H1 (cell line): ENCODE results near the gene SLC26A8. TPM values are rescaled to one million over a fixed set of nuclear protein-coding genes. Genes with fewer than 3 reads are reported as not detected.

Source experiments
- CTCF ChIA-PET: fragments of 300-600 bp; sonication (Branson Sonifier 250); formaldehyde crosslinking; loops from one replicate; lab custom pipeline; 2021; ENCODE audit not compliant: partially characterized antibody; lab: Charles Lee
- POLR2A ChIA-PET: fragments of 300-600 bp; sonication (Branson Sonifier 250); formaldehyde crosslinking; loops from one replicate; lab custom pipeline; 2021; ENCODE audit warnings: inconsistent platforms; ENCODE audit not compliant: partially characterized antibody; lab: Charles Lee
- DNase-seq, 2 experiments: peaks; one replicate each; pipeline versions ENCODE4 v3.0.0 to v3.0.0-alpha.2; 2010 to 2022; ENCODE audit warnings: low spot score in 2 of 2, low read depth in 1 of 2, mixed read lengths in 1 of 2
- FAIRE-seq: peaks from 2 replicates; lab custom pipeline; 2011; peaks lifted over from hg19 to GRCh38; lab: Jason Lieb, UNC
- H2AFZ ChIP-seq: 2 replicates; pipeline ENCODE4 v1.8.1; 2012; ENCODE audit warnings: low read length, inconsistent platforms
- H2AK5ac ChIP-seq: 2 replicates; pipeline ENCODE4 v1.6.1; 2013; ENCODE audit warnings: low read depth, low read length
- H2BK120ac ChIP-seq: replicated peaks from 2 replicates; pipeline ENCODE3; 2013; ENCODE audit warnings: low read depth, low read length, inconsistent platforms
- H2BK12ac ChIP-seq: 2 replicates; pipeline ENCODE4 v1.6.1; 2013; ENCODE audit warnings: low read depth, low read length
- H2BK15ac ChIP-seq: 2 replicates; pipeline ENCODE4 v1.6.1; 2013; ENCODE audit warnings: low read length
- H2BK20ac ChIP-seq: 2 replicates; pipeline ENCODE4 v1.6.1; 2013; ENCODE audit warnings: low read length
- H2BK5ac ChIP-seq: 2 replicates; pipeline ENCODE4 v1.6.1; 2013; ENCODE audit warnings: low read depth, low read length
- H3K14ac ChIP-seq: 2 replicates; pipeline ENCODE4 v1.6.1; 2013; ENCODE audit warnings: inconsistent platforms; ENCODE audit not compliant: insufficient read length
- H3K18ac ChIP-seq: 2 replicates; pipeline ENCODE4 v1.6.1; 2013; ENCODE audit warnings: low read length; ENCODE audit errors: extremely low read depth
- H3K23ac ChIP-seq: 2 replicates; pipeline ENCODE4 v1.6.1; 2013; ENCODE audit warnings: inconsistent platforms; ENCODE audit not compliant: insufficient read length
- H3K23me2 ChIP-seq: 2 replicates; pipeline ENCODE4 v1.6.1; 2013; ENCODE audit warnings: low read depth, low read length
- H3K27ac ChIP-seq: 2 replicates; pipeline ENCODE4 v1.6.1; 2011; ENCODE audit warnings: low read depth, low read length, inconsistent platforms
- H3K27me3 ChIP-seq, 4 experiments: replicated peaks in 1 of 4; 1 replicate in 1 of 4; 2 replicates in 3 of 4; pipeline versions ENCODE4 v1.6.1 to v1.8.1; 2011 to 2013; ENCODE audit warnings: low read length in 3 of 4, mild to moderate bottlenecking in 3 of 4, inconsistent platforms in 2 of 4, mixed read lengths in 2 of 4, moderate library complexity in 1 of 4; ENCODE audit not compliant: control insufficient read depth in 3 of 4, insufficient read depth in 3 of 4; ENCODE audit errors: extremely low read depth in 1 of 4
- H3K36me3 ChIP-seq, 4 experiments: 2 replicates each; pipeline versions ENCODE4 v1.6.1 to v1.8.1; 2011 to 2013; ENCODE audit warnings: mild to moderate bottlenecking in 4 of 4, low read length in 3 of 4, moderate library complexity in 2 of 4, control low read depth in 1 of 4, inconsistent platforms in 1 of 4; ENCODE audit not compliant: insufficient read depth in 4 of 4, control insufficient read depth in 2 of 4
- H3K4ac ChIP-seq: replicated peaks from 2 replicates; pipeline ENCODE3; 2013; ENCODE audit warnings: low read length, low read depth, mixed read lengths, inconsistent platforms; ENCODE audit not compliant: insufficient read length
- H3K4me1 ChIP-seq, 4 experiments: replicated peaks in 1 of 4; 1 replicate in 1 of 4; 2 replicates in 3 of 4; pipeline versions ENCODE4 v1.6.1 to v1.8.1; 2011 to 2013; ENCODE audit warnings: low read length in 3 of 4, inconsistent platforms in 2 of 4, mixed read lengths in 1 of 4; ENCODE audit not compliant: insufficient read depth in 4 of 4, control insufficient read depth in 3 of 4
- H3K4me2 ChIP-seq, 2 experiments: 2 replicates each; pipeline versions ENCODE4 v1.6.1 to v1.8.1; 2011 to 2013; ENCODE audit warnings: low read depth in 2 of 2, low read length in 2 of 2, control low read depth in 1 of 2, inconsistent platforms in 1 of 2, mild to moderate bottlenecking in 1 of 2; ENCODE audit not compliant: insufficient read depth in 1 of 2
- H3K4me3 ChIP-seq, 4 experiments: fragments of 200-600, 300-600 bp in 1 of 4; sonication (generic), shearing (Covaris generic), sonication (Bioruptor Twin) in 1 of 4; 2 replicates each; pipeline versions ENCODE4 v1.5.1 to v1.8.1; 2011 to 2016; ENCODE audit warnings: low read length in 4 of 4, low read depth in 3 of 4, control low read depth in 2 of 4, inconsistent platforms in 2 of 4, mild to moderate bottlenecking in 2 of 4, mixed read lengths in 1 of 4, moderate library complexity in 1 of 4; ENCODE audit not compliant: insufficient read depth in 2 of 4; ENCODE audit errors: extremely low read depth in 1 of 4
- H3K56ac ChIP-seq: replicated peaks from 2 replicates; pipeline ENCODE3; 2013; ENCODE audit warnings: low read depth, mild to moderate bottlenecking, mixed read lengths, low read length, inconsistent platforms; ENCODE audit not compliant: insufficient read length
- H3K79me1 ChIP-seq: 2 replicates; pipeline ENCODE4 v1.6.1; 2013; ENCODE audit warnings: low read depth, low read length, control low read depth
- H3K79me2 ChIP-seq, 2 experiments: 2 replicates each; pipeline versions ENCODE4 v1.6.1 to v1.8.1; 2012 to 2013; ENCODE audit warnings: low read length in 2 of 2, mild to moderate bottlenecking in 2 of 2, inconsistent platforms in 1 of 2; ENCODE audit not compliant: insufficient read depth in 2 of 2, control insufficient read depth in 1 of 2
- H3K9ac ChIP-seq, 4 experiments: replicated peaks in 1 of 4; 1 replicate in 1 of 4; 2 replicates in 3 of 4; pipeline versions ENCODE4 v1.6.1 to v1.8.1; 2011 to 2013; ENCODE audit warnings: low read depth in 3 of 4, low read length in 3 of 4, control low read depth in 2 of 4, mild to moderate bottlenecking in 2 of 4, moderate library complexity in 2 of 4, inconsistent platforms in 1 of 4; ENCODE audit errors: extremely low read depth in 1 of 4
- H3K9me3 ChIP-seq, 2 experiments: 2 replicates each; pipeline versions ENCODE4 v1.6.1 to v1.8.1; 2012 to 2013; ENCODE audit warnings: mild to moderate bottlenecking in 2 of 2, moderate library complexity in 2 of 2, control low read depth in 1 of 2, inconsistent platforms in 1 of 2, low read depth in 1 of 2, low read length in 1 of 2, mixed read lengths in 1 of 2; ENCODE audit not compliant: insufficient read depth in 2 of 2
- H4K20me1 ChIP-seq, 2 experiments: replicated peaks in 1 of 2; 2 replicates each; pipeline versions ENCODE3 to v1.8.1; 2011 to 2013; ENCODE audit warnings: inconsistent platforms in 2 of 2, low read length in 2 of 2, mild to moderate bottlenecking in 1 of 2; ENCODE audit not compliant: insufficient read depth in 2 of 2, control insufficient read depth in 1 of 2
- H4K5ac ChIP-seq: 2 replicates; pipeline ENCODE4 v1.6.1; 2013; ENCODE audit warnings: low read length, low read depth, mixed read lengths, inconsistent platforms; ENCODE audit not compliant: insufficient read length
- H4K8ac ChIP-seq: 2 replicates; pipeline ENCODE4 v1.8.0; 2013; ENCODE audit warnings: mild to moderate bottlenecking, moderate library complexity, low read length, inconsistent platforms; ENCODE audit not compliant: insufficient read depth; ENCODE audit errors: extremely low read depth
- H4K91ac ChIP-seq: replicated peaks from 2 replicates; pipeline ENCODE3; 2013; ENCODE audit warnings: low read length, mixed read lengths, inconsistent platforms; ENCODE audit not compliant: insufficient read length
- ATF2 ChIP-seq: IDR thresholded peaks from 2 replicates; pipeline ENCODE4 v1.6.1; 2012; ENCODE audit warnings: low read length, inconsistent platforms
- CHD2 ChIP-seq: IDR thresholded peaks from 2 replicates; pipeline ENCODE4 v1.6.1; 2012; ENCODE audit warnings: low read length, improper control_type of control experiment
- CREB1 ChIP-seq: IDR thresholded peaks from 2 replicates; pipeline ENCODE4 v1.6.1; 2012; ENCODE audit warnings: inconsistent platforms
- JUN ChIP-seq: IDR thresholded peaks from 2 replicates; pipeline ENCODE4 v1.6.1; 2011; ENCODE audit warnings: low read depth, mild to moderate bottlenecking, improper control_type of control experiment, low read length
- KDM4A ChIP-seq: IDR thresholded peaks from one replicate; pipeline ENCODE4 v1.7.1; 2012; ENCODE audit warnings: low read depth, mild to moderate bottlenecking, moderate library complexity, low read length, inconsistent platforms; ENCODE audit not compliant: severe bottlenecking
- KDM5A ChIP-seq: fragments of 200-600 bp; IDR thresholded peaks from 2 replicates; pipeline ENCODE4 v1.7.1; 2012; ENCODE audit warnings: mild to moderate bottlenecking, low read length, inconsistent platforms, mixed read lengths
- POU5F1 ChIP-seq: IDR thresholded peaks from 2 replicates; pipeline ENCODE4 v1.6.1; 2011; ENCODE audit warnings: low read depth, mild to moderate bottlenecking, low read length, moderate library complexity
- SIN3A ChIP-seq, 2 experiments: IDR thresholded peaks in 1 of 2; conservative IDR thresholded peaks in 1 of 2; 2 replicates each; pipeline ENCODE4 v1.6.1; 2011 to 2012; ENCODE audit warnings: low read length in 2 of 2, improper control_type of control experiment in 1 of 2, low read depth in 1 of 2, mild to moderate bottlenecking in 1 of 2
- SRF ChIP-seq: IDR thresholded peaks from 2 replicates; pipeline ENCODE4 v1.6.1; 2011; ENCODE audit warnings: mild to moderate bottlenecking, low read depth, low read length, moderate library complexity
- WGBS, 2 experiments: shearing (Covaris generic) in 1 of 2; methylation state at CpG; one replicate each; pipeline versions ENCODE4 v1.1.6 to v1.1.7; 2013 to 2015; ENCODE audit warnings: low lambda C conversion rate in 2 of 2, mixed read lengths in 2 of 2, inconsistent platforms in 1 of 2, low coverage in 1 of 2, missing lambda C conversion rate in 1 of 2; ENCODE audit not compliant: insufficient replicate concordance in 2 of 2, insufficient coverage in 1 of 2, insufficient read length in 1 of 2; ENCODE audit errors: extremely low coverage in 1 of 2, missing lambda C conversion rate in 1 of 2; 5-methylcytosine and 5-hydroxymethylcytosine counted together
- polyA plus RNA-seq, 7 experiments: library from polyadenylated mRNA; depleted of rRNA in 3 of 7; stranded (reverse) in 5 of 7; unstranded in 2 of 7; fragments of >200 nt in 5 of 7; fragments of 200-250 nt in 2 of 7; gene quantifications; 1 replicate in 5 of 7; 2 replicates in 1 of 7; 4 replicates in 1 of 7; pipeline versions ENCODE4 v1.2.1 to v1.2.3, GENCODE V29; 2011 to 2013; ENCODE audit warnings: missing spikeins in 2 of 7, mixed read lengths in 2 of 7
- total RNA-seq: library from RNA; stranded (reverse); fragmentation: NEBNext Ultra II Directional; extraction: Animal tissue kit (Norgen Biotek cat#: 25700); gene quantifications from 2 replicates; pipeline ENCODE4 v1.2.1, GENCODE V29; 2021
- TF ChIP-seq, protein P1 (sequence below): IDR thresholded peaks from 2 replicates; pipeline ENCODE4 v1.6.1; 2011; ENCODE audit warnings: low read depth, mild to moderate bottlenecking, low read length; ENCODE audit not compliant: insufficient read depth

SLC26A8 gene
- total and polyA plus RNA-seq, 2 of the 8 experiments (the other 6 are each of a cell fraction or from before 2014, with no cell fraction given), result 0.56 to 0.57 TPM

GRCh38 chr6:35973670-35974222 lies 50.7 kb downstream of the SLC26A8 start:
- H3K36me3 ChIP-seq, result no peaks in the 10 kb centered on the region
- no peak overlapping the region for H3K4me2 ChIP-seq
- H2BK5ac ChIP-seq, result no peak overlapping the region
- no peaks in the 10 kb centered on the region for H4K20me1 ChIP-seq
- no peak overlapping the region for H3K4ac ChIP-seq
- H2BK15ac ChIP-seq, result no peak overlapping the region
- H3K27ac ChIP-seq, result no peak overlapping the region
- ChIA-PET POLR2A (interaction anchor here (1.2 kb wide), 1 partner anchor 43 kb away, joined by 3 read pairs; no protein-coding TSS in a partner anchor), CTCF (interaction anchor here (1.4 kb wide), 1 partner anchor 19 kb away, joined by 5 read pairs; no protein-coding TSS in a partner anchor)
- no peak overlapping the region for H2BK12ac ChIP-seq
- no peaks in the 10 kb centered on the region for H3K23me2 ChIP-seq
- TF ChIP-seq SRF (no peak), CHD2 (no peak), POU5F1 (no peak), KDM4A (no peak), JUN (no peak), CREB1 (no peak), SIN3A (conservative IDR thresholded peaks at IDR 0.05 in 1 of 2, IDR thresholded peaks at IDR 0.05 in 1 of 2; ENCODE audit: low read depth in 1 of 2, low read length in 2 of 2) (no peak), ATF2 (no peak), KDM5A (no peak)
- TF ChIP-seq, protein P1, sequence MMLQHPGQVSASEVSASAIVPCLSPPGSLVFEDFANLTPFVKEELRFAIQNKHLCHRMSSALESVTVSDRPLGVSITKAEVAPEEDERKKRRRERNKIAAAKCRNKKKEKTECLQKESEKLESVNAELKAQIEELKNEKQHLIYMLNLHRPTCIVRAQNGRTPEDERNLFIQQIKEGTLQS, result no peak
- no peak overlapping the region for H3K23ac ChIP-seq
- 95% methylated on average over 9 of the region's 9 CpGs; no CpG with 5 or more reads in 1 of the 2 experiments for WGBS, 2 experiments
- no peak overlapping the region for H2AK5ac ChIP-seq
- no peak overlapping the region for H2BK20ac ChIP-seq
- H3K9ac ChIP-seq, result no peak overlapping the region
- no peak overlapping the region for H3K56ac ChIP-seq
- no peak overlapping the region for H2BK120ac ChIP-seq
- H3K4me3 ChIP-seq, result no peak overlapping the region
- no peaks in the 10 kb centered on the region for H3K4me1 ChIP-seq
- H2AFZ ChIP-seq, result 0 out of 2 replicates have a peak overlapping the region, but pooled peaks have one; percentile 34
- no peak overlapping the region for H3K18ac ChIP-seq
- H3K14ac ChIP-seq, result no peak overlapping the region
- no peaks in the 10 kb centered on the region for H3K9me3 ChIP-seq
- H3K27me3 ChIP-seq, result no peaks in the 10 kb centered on the region
- no peaks in the 10 kb centered on the region for H3K79me2 ChIP-seq
- H4K5ac ChIP-seq, result no peak overlapping the region
- H4K8ac ChIP-seq, result no peak overlapping the region
- DNase-seq (no peak), FAIRE-seq (no peak)
- H4K91ac ChIP-seq, result no peak overlapping the region
- H3K79me1 ChIP-seq, result no peaks in the 10 kb centered on the region
